IPS-NIHi11 (cell line): Measurements from ENCODE around the gene CYP4F3.
A peak's percentile ranks its signal among the peaks of the same experiment; 100 is the strongest.
"Not testable (repeated sequence)": the region's sequence is repeated elsewhere in the genome, so short reads cannot be mapped to it uniquely, and the experiment has no call there.

ENCODE experiments used
- DNase-seq: peaks from one replicate; pipeline ENCODE4 v3.0.0; 2012; ENCODE audit warnings: mixed read lengths, low spot score

The CYP4F3 gene

DNA sequence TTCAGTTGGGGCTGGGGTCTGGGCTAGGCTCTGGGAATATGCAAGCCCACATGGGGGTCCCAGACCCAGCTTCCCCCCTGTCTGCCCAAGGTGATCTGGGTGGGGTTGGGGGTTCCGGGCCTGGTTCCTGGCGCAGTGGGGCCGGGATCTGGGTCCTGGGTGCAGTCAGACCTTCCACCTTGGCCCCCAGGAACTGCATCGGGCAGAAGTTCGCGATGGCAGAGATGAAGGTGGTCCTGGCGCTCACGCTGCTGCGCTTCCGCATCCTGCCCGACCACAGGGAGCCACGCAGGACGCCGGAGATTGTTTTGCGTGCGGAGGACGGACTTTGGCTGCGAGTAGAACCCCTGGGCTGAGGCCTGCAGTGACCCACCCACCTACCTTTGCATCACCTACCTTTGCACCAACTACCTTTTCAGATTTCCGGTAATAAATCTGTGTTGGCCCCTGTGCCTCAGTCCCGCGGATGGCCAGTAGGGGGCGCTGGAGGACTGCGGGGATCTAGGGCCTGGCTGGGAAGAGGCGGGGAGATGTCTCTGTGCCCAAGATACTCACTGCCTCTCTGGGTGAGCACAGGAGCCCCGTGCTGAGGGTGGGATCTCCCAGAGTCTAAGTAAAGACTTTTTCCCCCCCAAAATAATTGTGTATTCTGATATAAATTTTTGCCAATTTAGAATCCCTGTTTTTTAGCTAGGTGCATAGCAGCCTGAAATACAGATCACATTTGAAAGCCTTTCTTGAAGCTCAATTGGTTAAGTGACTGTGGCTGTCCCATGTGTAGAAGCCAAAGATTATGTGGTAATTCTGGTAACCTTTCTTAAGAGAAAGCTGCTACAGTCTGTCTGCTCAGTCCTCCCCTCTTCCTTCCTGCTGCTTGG lies 11.5 kb upstream of the CYP4F3 start:
- DNase-seq, result peak; percentile 37

DNA sequence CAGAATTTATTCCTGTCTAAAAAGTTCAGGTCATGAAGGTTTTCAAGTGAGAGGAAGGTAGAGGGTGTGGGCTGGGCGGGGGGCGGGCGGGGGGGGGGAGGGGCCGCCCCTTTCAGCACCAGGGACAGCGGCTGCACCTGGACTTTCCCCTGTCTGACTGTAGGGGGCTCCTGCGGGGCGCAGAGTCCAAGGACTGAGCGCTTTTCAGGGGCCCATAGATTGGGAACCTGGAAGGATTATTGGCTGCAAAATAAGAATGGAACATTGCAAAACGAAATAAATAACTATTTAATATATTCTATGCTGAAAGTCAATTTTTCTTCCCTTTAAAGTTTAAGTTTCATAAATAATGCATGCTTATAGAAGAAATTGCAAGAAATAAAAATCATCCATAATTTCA lies 8.9 kb upstream of the CYP4F3 start:
- DNase-seq, result peak; percentile 24

DNA sequence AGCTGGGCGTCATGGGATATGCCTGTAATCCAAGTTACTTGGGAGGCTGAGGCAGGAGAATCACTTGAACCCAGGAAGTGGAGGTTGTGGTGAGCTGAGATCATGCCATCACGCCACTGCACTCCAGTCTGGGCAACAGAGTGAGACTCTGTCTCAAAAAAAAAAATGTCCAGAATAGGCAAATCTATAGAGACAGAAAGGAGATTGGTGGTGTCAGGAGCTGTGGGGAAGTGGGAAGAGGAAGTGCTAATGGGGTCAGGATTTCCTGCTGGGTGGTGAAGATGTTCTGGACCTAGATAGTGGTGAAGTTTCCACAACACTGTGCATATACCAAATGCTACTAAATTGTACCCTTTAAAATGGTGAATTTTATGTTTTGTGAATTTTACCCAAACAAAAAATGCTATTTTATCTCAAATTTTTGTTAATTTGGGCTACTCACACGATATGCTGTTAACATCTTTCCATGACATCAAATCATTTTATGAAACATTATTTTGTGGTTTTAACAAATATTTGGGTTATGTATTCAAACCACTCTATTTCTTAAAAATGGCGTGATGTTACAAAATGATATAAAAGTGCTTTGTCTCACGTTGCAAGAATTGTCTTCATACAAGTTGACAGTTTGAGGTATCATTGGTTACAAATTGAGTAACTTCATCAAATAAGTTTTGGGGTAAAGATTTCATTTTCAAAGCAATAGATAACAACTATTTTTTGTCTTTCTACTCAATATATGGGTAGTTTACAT lies 7.4 kb upstream of the CYP4F3 start:
- no peak for DNase-seq

DNA sequence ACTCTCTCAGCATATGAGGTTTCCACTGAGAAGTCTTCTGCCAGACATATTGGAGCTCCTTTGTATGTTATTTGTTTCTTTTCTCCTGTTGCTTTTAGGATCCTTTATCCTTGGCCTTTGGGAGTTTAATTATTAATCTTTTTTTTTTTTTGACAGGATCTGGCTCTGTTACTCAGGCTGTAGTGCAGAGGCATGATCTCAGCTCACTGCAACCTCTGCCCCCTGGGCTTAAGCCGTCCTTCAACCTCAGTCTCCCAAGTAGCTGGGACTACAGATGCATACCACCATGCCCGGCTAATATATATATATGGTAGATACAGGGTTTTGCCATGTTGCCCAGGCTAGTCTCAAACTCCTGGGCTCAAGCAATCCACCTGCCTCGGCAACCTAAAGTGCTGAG lies 6.6 kb upstream of the CYP4F3 start:
- DNase-seq, result no peak

DNA sequence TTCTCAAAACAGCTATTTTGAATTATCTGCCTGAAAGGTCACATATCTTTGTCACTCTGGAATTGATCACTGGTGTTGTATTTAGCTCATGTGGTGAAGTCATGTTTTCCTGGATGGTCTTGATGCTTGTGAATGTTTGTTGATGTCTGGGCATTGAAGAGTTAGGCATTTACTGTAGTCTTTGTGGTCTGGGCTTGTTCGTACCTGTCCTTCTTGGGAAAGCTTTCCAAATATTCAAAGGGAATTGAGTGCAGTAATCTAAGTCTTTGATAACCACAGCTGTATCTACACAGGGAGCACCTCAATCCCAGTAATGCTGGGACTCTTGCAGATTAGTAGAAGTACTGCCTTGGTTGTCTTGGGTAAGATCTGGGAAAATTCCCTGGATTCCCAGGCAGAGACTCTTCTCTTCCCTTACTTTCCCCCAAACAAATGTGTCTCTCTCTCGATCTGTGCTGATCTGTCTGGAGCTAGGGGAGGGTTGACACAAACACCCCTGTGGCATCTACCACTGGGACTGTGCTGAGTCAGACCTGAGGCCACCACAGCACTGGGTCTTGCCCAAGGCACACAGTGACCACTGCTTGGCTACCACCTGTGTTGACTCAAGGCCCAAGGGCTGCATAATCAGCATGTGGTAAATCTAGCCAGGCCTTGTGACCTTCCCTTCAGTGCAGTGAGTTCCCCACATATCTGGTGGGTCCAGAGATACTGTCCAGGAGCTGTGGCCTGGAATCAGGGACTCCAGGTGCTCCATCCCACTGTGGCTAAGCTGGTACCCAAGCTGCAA lies 5.5 kb upstream of the CYP4F3 start:
- no peak for DNase-seq

DNA sequence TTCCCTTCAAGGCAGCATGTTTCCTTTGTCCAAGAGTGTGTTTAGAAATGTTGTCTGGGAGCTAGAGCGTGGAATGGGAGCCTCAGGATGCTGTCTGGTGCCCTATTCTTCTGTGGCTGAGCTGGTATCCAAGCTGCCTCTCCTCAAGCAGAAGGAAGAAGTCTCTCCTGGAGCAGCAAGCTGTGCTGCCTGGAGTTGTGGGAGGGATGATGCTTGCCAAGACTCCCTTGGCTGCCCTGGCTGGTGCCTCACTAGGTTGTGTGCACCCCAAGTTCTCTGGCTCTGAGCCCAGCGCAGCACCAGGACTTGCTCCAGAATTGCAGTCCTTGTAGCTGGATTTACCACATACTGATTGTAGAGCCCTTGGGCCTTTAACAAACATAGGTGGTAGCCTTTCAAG lies 4.7 kb upstream of the CYP4F3 start:
- DNase-seq, result no peak

DNA sequence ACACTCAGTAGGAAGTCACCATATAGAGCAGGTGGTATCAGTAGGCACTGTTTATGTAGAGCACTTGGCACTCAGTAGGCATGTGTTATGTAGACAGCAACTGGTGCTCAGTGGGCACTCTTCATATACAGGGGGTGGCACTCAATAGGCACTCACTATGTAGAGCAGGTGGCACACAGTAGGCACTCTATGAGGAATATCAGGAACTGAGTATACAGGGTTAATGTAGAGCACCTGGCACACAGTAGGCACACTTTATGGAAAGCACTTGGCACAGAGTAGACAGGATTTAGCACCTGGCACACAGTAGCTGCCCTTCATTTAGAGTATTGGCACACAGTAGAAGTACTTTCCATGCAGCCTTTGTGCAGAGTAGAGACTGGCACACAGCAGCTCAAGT lies 1.1 kb upstream of the CYP4F3 start:
- no peak for DNase-seq

DNA sequence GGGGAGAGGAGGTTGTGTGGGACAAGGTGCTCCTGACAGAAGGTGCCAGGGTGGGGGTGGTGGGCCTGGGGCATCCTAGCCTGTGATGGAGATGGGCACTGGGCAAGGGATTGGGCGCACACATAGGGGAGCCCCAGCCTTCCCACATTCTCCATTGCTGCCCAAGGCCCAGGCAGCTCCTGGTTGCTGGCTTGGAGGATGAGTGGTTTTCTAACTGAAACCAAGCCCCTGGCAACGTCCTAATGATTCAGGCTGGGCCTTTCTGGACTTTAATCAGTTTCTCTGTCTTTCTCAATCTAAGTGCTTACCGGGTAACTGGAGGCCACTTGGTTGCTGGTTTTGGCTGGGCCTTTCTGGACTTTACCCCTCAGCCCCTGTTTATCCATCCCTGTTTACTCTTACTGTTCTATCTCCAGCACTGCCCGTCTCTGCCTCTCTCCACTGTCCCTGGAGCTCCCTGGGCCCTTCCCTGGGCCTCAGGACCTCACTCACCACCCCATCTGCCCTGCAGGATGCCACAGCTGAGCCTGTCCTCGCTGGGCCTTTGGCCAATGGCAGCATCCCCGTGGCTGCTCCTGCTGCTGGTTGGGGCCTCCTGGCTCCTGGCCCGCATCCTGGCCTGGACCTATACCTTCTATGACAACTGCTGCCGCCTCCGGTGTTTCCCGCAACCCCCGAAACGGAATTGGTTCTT lies 354 bp downstream of the CYP4F3 start:
- DNase-seq, result no peak

DNA sequence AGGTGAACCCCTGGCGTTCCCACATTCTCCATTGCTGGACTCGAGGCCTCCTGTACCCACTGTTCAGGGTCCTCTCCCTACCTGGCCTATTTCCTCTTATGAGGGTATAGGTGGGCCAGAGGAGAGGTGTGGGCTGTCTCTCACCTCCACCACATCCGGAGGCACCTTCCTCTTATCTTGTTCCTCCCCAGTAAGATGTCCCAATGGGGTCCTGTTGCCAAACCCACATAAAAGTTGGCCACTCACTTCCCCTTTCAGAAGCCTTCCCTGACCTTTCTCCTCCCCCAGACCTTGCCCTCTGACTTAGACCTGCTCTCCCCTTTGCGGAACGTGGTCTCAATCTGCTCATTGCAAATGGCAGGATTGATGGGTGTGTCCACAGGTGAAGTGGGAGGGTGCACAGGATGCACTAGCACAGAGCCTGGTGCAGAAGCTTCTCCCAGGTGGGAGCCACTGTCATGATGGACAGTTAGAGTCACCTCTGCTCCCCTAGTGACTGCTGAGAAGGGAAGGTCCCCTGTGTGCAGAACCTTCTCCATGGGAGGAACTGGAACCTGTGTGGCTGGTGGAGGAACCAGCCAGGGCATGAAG lies 1.3 kb downstream of the CYP4F3 start:
- DNase-seq, result no peak

DNA sequence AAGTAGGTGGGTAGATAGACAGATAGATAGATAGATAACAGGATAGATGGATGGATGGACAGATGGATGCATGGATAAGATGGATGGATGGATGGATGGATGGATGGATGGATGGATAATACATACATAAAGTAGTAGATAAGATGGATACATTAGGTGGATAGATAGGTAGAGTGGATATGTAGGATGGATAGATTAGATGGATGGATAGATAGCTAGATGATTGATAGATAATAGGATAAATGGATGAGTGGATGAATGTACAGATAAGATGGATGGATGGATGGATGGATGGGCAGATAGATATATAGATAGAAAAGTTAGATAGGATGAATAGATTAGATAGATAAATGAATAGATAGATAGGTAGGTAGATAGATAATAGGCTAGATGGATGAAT lies 2.1 kb downstream of the CYP4F3 start:
- no peak for DNase-seq

DNA sequence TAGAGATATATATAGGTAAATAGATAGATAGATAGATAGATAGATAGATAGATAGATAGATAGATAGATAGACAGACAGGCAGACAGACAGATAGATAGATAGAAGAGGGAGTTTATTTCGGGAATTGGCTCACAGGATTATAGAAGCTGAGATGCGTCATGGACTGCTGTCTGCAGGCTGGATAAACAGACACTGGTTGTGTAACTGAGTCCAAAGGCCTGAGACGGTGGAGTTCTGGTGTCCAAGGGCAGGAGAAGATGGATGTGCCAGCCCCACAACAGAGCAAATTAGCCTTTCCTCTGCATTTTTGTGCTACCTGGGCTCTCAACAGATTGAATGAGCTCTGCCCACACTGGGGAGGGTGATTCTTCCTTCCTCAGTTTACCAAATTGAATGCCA lies 2.7 kb downstream of the CYP4F3 start:
- DNase-seq, result no peak

DNA sequence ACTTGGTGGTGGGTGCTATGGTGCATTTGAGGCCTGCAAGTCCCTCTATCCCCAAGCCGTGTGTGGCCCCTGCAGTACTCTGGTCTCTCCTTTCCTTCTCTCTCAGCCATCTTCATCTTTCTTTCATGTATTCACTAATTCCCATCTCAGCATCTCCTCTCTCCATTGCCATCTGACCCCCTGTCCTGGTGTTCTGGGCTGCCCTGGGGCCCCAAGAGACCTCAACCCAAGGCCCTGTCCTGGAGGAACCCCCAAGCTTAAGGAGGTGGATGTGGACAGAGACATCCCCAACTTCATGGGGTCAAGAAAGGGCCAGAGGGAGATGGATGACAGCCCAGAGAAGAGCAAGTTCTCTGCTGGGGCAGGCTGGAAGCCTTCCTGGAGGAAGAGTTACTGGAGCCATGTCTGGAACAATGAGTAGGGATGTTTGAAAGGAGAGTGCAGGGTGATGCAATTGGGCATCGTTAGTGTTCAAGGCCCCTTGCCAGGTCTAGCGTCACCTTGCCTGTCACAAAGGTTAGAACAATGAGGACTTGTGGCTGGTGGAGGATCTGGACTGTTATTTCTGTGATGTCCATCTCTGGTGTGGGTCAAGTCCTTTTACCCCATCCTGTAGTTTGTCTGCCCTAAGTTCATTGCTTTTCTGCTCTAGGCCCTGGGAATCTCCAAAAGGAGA lies 3.5 kb downstream of the CYP4F3 start:
- DNase-seq, result no peak

DNA sequence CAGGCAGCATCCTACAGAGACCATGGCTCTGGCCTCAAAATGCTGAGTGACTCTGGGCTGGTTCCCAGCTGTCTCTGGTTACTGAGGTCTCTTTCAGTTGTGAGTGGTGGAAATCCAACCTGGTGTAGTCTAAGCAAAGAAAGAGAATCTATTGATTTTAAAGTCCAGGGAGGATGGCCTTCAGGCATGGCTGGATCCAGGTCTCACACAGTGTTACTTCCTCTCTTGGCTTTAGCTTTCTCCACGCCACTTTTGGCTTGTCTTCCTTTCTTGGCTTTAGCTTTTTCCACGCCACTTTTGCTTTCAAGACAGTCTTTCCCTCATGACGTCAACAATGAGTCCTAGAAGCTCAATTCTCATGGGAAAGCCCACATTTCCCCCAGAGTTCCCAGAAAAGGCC lies 4.1 kb downstream of the CYP4F3 start:
- DNase-seq, result no peak

DNA sequence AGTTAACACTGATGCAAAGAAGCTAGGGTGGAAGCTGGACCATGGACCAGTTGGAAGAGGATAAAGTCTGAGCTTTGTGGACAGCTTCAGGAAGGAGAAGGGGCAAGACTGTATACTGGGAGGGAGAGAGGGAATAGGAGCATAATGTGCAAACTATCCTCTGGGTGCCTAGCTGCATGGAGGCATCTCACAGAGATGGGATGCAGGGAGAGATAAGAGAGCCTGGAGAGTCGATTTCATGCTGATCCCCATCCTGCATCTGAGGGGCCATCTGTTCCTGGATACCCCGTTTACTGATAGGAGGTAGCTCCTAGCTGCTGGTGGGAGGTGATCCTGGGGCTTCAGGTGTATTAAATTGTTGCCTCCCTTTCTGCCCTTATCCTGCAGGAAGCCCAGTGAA lies 8.8 kb downstream of the CYP4F3 start:
- DNase-seq, result no peak

DNA sequence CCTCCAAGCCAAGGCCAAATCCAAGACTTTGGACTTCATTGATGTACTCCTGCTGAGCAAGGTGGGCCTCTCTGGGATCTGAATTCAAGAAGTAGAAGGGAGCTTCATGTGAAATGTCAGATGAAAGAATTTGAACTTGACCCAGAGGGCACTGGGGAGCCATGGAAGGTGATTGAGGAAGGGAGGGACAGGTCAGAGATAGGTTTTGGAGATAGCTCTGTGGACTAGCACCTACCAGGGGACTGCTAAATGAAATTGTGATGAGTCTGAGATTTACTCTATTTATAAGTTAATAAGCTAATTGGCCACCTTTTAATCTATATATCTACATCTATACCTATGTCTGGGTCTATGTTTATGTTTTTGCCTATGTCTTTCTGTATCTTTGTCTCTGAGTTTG lies 9.4 kb downstream of the CYP4F3 start:
- DNase-seq, result not testable (repeated sequence)

DNA sequence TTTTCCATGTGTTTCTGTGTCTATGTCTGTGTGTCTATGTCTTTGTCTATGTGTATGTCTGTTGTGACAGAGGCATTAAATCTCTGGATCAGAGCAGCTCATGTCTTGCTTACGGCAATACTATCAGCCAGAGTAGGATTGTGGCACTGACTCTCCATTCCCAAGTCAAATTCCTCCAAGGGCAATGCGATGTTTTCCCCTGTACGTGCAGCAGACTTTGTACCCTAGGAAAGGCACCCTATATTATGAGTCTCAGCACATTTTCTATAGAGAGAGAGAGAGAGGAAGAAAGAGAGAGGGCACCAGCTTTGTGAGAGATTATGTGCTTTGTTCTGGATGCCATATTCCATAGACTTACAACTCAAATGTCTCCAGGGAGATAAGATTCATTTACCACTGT lies 11.1 kb downstream of the CYP4F3 start:
- no peak for DNase-seq

DNA sequence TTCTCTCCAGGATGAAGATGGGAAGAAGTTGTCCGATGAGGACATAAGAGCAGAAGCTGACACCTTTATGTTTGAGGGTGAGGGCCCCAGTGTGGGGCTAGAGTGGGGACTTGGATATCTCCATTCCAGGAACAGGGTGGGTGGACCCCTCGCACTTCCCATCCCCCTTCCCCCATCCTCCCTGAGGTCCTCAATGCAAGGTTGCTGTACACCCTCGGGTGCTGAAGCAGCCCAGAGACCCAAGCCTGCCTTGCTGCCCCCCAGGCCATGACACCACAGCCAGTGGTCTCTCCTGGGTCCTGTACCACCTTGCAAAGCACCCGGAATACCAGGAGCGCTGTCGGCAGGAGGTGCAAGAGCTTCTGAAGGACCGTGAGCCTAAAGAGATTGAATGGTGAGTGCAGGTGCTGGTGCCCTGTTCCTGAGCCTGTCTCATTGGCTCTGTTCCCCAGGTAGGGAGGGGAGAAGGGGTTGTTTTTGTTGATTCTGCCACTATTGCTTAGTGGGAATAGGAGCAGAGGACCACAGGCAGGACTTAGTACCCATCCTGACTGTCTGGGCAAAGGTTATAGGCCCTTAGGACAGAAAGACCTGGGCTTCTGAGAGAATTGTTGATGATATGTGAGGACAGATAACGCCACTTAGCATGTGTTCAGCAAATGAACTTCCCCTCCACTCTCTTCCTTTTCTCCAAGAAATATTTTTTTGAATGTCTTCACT lies 12.0 kb downstream of the CYP4F3 start:
- DNase-seq, result no peak

DNA sequence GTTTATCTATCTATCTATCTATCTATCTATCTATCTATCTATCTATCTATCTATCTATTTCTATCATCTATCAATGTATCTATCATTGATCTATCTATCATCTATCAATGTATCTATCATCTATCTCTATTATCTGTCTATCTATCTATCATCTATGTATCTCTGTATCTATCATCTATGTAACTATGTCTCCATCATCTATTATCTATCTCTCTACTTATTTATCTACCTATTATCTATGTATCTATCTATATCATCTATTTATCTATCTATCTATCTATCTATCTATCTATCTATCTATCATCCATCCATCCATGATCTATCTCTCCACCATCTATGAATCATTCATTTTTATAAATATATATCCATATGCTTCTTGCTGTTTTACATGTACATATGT lies 15.8 kb downstream of the CYP4F3 start:
- DNase-seq, result no peak

DNA sequence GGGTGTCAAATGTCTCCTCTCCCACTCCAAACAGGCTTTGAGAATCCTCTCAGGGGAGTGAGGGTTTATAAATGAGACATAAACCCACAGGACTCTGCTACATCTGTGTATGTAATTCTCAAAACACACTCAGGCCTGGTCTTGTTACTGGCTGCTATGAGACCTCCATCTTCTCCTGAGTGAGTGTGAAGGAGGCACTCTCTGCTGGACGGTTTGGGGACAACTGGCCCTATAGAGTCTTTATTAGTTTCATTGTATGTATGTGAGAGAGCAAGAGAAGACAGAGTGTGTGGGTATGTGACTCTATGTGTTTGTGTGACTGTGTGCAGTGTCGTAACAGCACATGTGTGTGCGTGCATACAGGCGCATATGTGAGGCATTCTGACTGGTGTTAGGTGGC lies 22.6 kb downstream of the CYP4F3 start:
- no peak for DNase-seq

DNA sequence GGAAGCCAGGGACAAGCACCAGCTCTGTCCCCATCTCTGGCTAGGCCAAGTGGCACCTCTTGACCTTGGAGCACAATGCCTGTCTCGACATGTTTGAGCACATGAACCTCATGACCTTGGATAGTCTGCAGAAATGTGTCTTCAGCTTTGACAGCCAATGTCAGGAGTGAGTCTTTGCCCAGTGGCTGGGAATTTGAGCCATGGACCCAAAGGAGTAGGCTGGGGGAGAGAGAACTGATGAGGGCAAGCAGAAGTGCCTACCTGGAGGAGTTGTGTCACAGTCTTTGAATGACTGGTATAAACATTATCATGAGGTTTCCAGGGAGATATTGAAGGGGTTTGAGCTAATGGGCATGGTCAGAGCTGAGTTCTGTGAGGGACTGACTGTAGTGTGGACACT lies 25.5 kb downstream of the CYP4F3 start:
- no peak for DNase-seq

DNA sequence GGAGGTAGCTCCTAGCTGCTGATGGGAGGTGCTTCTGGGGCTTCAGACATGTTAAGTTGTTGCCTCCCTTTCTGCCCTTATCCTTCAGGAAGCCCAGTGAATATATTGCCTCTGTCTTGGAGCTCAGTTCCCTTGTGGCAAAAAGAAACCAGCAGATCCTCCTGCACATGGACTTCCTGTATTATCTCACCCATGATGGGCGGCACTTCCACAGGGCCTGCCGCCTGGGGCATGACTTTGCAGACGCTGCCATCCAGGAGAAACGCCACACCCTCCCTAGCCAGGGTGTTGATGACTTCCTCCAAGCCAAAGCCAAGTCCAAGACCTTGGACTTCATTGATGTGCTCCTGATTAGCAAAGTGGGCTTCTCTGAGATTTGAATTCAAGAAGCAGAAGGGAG lies 26.2 kb downstream of the CYP4F3 start:
- no peak for DNase-seq
